A549 (cell line): ENCODE results near the gene DNAH7. TPM values are rescaled to one million over a fixed set of nuclear protein-coding genes. Genes with fewer than 3 reads are reported as not detected.

Experiments
- ATAC-seq, 2 experiments: fragments of 200-7000 bp in 1 of 2; fragments of >200 bp in 1 of 2; cut with Nextera tagmentation in 1 of 2; cut with Tn5 transposase in 1 of 2; 3 replicates each; pipeline versions ENCODE4 v1.8.0 to v1.9.1; 2018 to 2020; ENCODE audit warnings: mild to moderate bottlenecking in 1 of 2, moderate library complexity in 1 of 2
- CTCF ChIA-PET: fragments of 300-600 bp; sonication (Branson Sonifier 250); formaldehyde crosslinking; extraction: SDS; loops from one replicate; lab custom pipeline; 2021; ENCODE audit warnings: antibody characterized with exemption, inconsistent platforms; lab: Yijun Ruan, JAX
- POLR2A ChIA-PET: fragments of 350-600 bp; formaldehyde crosslinking; extraction: SDS; loops from one replicate; lab custom pipeline; 2021; ENCODE audit warnings: antibody characterized with exemption, inconsistent platforms; lab: Yijun Ruan, JAX
- DNase-seq, 2 experiments: peaks; one replicate each; pipeline versions ENCODE4 v3.0.0 to v3.0.0-alpha.2; 2011 to 2016; ENCODE audit warnings: low read depth in 1 of 2, low spot score in 1 of 2
- FAIRE-seq: peaks from 2 replicates; lab custom pipeline; 2011; peaks lifted over from hg19 to GRCh38; lab: Jason Lieb, UNC
- H3K27ac ChIP-seq, 2 experiments: fragments of >200 bp; sonication (Bioruptor Twin); formaldehyde crosslinking; 3 replicates each; pipeline ENCODE4 v1.5.1; 2016 to 2017
- H3K4me1 ChIP-seq: fragments of >200 bp; sonication (Bioruptor Twin); formaldehyde crosslinking; 3 replicates; pipeline ENCODE4 v1.6.1; 2016
- H3K4me2 ChIP-seq: fragments of >200 bp; sonication (Bioruptor Twin); formaldehyde crosslinking; 3 replicates; pipeline ENCODE4 v1.6.1; 2016
- H3K4me3 ChIP-seq: fragments of >200 bp; sonication (Bioruptor Twin); formaldehyde crosslinking; 3 replicates; pipeline ENCODE4 v1.5.1; 2016
- H3K9me3 ChIP-seq: fragments of >200 bp; sonication (Bioruptor Twin); formaldehyde crosslinking; 3 replicates; pipeline ENCODE4 v1.6.1; 2016
- CHD4 ChIP-seq: fragments of 200-600 bp; sonication (generic); IDR thresholded peaks from 2 replicates; pipeline ENCODE4 v1.6.1; 2016; ENCODE audit warnings: antibody characterized with exemption, mild to moderate bottlenecking, borderline replicate concordance
- FOSB ChIP-seq: fragments of 250-450 bp; sonication (Bioruptor Pico); IDR thresholded peaks from 2 replicates; pipeline ENCODE4 v1.5.0; 2020; ENCODE audit warnings: mild to moderate bottlenecking, moderate library complexity
- FOSL2 ChIP-seq, 2 experiments: fragments of 450-650 bp in 1 of 2; fragments of >200 bp in 1 of 2; sonication (Bioruptor Twin) in 1 of 2; formaldehyde crosslinking; IDR thresholded peaks; 2 replicates each; pipeline versions ENCODE4 v1.5.0 to v1.6.1; 2016 to 2020; ENCODE audit warnings: mild to moderate bottlenecking in 1 of 2, moderate library complexity in 1 of 2
- FOXS1 ChIP-seq: fragments of 250-450 bp; sonication (Bioruptor Pico); IDR thresholded peaks from 2 replicates; pipeline ENCODE4 v1.5.0; 2020; ENCODE audit warnings: mild to moderate bottlenecking, moderate library complexity
- HDAC2 ChIP-seq: fragments of 200-600 bp; sonication (generic); IDR thresholded peaks from 2 replicates; pipeline ENCODE4 v1.6.1; 2016
- HOXB5 ChIP-seq: fragments of 250-450 bp; sonication (Bioruptor Pico); IDR thresholded peaks from 2 replicates; pipeline ENCODE4 v1.5.0; 2020; ENCODE audit warnings: mild to moderate bottlenecking, moderate library complexity
- JUN ChIP-seq, 2 experiments: fragments of >200 bp; sonication (Bioruptor Twin); formaldehyde crosslinking; IDR thresholded peaks; 2 replicates in 1 of 2; 3 replicates in 1 of 2; pipeline ENCODE4 v1.6.1; 2016 to 2017
- KDM5A ChIP-seq: fragments of 200-600 bp; sonication (generic); IDR thresholded peaks from 2 replicates; pipeline ENCODE4 v1.6.1; 2016; ENCODE audit warnings: antibody characterized with exemption, mild to moderate bottlenecking
- MAFK ChIP-seq: fragments of 450-650 bp; IDR thresholded peaks from 2 replicates; pipeline ENCODE4 v1.6.1; 2014; ENCODE audit not compliant: partially characterized antibody
- MYC ChIP-seq: IDR thresholded peaks from 2 replicates; pipeline ENCODE4 v1.6.1; 2012; ENCODE audit warnings: mild to moderate bottlenecking, inconsistent platforms, low read length, improper control_type of control experiment, borderline replicate concordance
- NPAS2 ChIP-seq: fragments of 250-450 bp; sonication (Bioruptor Pico); IDR thresholded peaks from 2 replicates; pipeline ENCODE4 v1.8.0; 2022; ENCODE audit warnings: mild to moderate bottlenecking, moderate library complexity, borderline replicate concordance
- PHF8 ChIP-seq: fragments of 200-600 bp; sonication (generic); IDR thresholded peaks from 2 replicates; pipeline ENCODE4 v1.6.1; 2016; ENCODE audit warnings: low read depth, mild to moderate bottlenecking, antibody characterized with exemption, moderate library complexity, borderline replicate concordance
- POLR2A ChIP-seq: IDR thresholded peaks from 2 replicates; pipeline ENCODE4 v1.6.1; 2012; ENCODE audit warnings: mild to moderate bottlenecking, low read length
- POLR2AphosphoS2 ChIP-seq: conservative IDR thresholded peaks from 2 replicates; pipeline ENCODE4 v1.6.1; 2012; ENCODE audit warnings: low read length, improper control_type of control experiment, inconsistent platforms
- RAD21 ChIP-seq, 2 experiments: fragments of >200 bp in 1 of 2; sonication (Bioruptor Twin) in 1 of 2; formaldehyde crosslinking in 1 of 2; IDR thresholded peaks in 1 of 2; conservative IDR thresholded peaks in 1 of 2; 2 replicates in 1 of 2; 3 replicates in 1 of 2; pipeline ENCODE4 v1.6.1; 2012 to 2018; ENCODE audit warnings: inconsistent platforms in 1 of 2
- RARB ChIP-seq: fragments of 250-450 bp; sonication (Bioruptor Pico); IDR thresholded peaks from 2 replicates; pipeline ENCODE4 v1.8.0; 2021; ENCODE audit warnings: mild to moderate bottlenecking, moderate library complexity
- RNF2 ChIP-seq: fragments of 200-600 bp; sonication (generic); IDR thresholded peaks from 2 replicates; pipeline ENCODE4 v1.6.1; 2016; ENCODE audit warnings: low read depth, mild to moderate bottlenecking, antibody characterized with exemption, moderate library complexity, borderline replicate concordance
- SMC3 ChIP-seq: fragments of >200 bp; sonication (Bioruptor Twin); formaldehyde crosslinking; IDR thresholded peaks from 3 replicates; pipeline ENCODE4 v1.6.1; 2018; ENCODE audit warnings: inconsistent platforms
- SREBF2 ChIP-seq: fragments of 450-650 bp; IDR thresholded peaks from 2 replicates; pipeline ENCODE4 v1.6.1; 2014; ENCODE audit warnings: mild to moderate bottlenecking, moderate library complexity
- TP53 ChIP-seq: fragments of 250-450 bp; sonication (Bioruptor Pico); IDR thresholded peaks from 2 replicates; pipeline ENCODE4 v1.5.0; 2021; ENCODE audit warnings: mild to moderate bottlenecking, moderate library complexity
- ZC3H11A ChIP-seq: fragments of 450-650 bp; IDR thresholded peaks from 2 replicates; pipeline ENCODE4 v1.6.1; 2014; ENCODE audit warnings: antibody characterized with exemption, mild to moderate bottlenecking
- ZFP36 ChIP-seq: fragments of 450-650 bp; IDR thresholded peaks from 2 replicates; pipeline ENCODE4 v1.6.1; 2014; ENCODE audit warnings: borderline replicate concordance; ENCODE audit not compliant: partially characterized antibody
- ZNF302 ChIP-seq: fragments of 250-450 bp; sonication (Bioruptor Pico); IDR thresholded peaks from 2 replicates; pipeline ENCODE4 v1.9.0; 2021; ENCODE audit warnings: inconsistent platforms, mild to moderate bottlenecking, moderate library complexity
- WGBS: methylation state at CpG from one replicate; pipeline ENCODE4 v1.1.6; 2017; ENCODE audit errors: missing lambda C conversion rate; 5-methylcytosine and 5-hydroxymethylcytosine counted together
- polyA plus RNA-seq, 4 experiments: library from polyadenylated mRNA; depleted of rRNA in 3 of 4; stranded (reverse); fragments of >200 nt; fragmentation: RNase III in 1 of 4; extraction: RNeasy Plus Mini Kit Qiagen cat#74134 plus additional on column Dnase treatment in 1 of 4; gene quantifications; 2 replicates in 3 of 4; 3 replicates in 1 of 4; pipeline ENCODE4 v1.2.3, GENCODE V29; 2011 to 2017
- TF ChIP-seq, protein P1 (sequence below): IDR thresholded peaks from 2 replicates; pipeline ENCODE4 v1.6.1; 2012
- TF ChIP-seq, protein P2 (sequence below): IDR thresholded peaks from 2 replicates; pipeline ENCODE4 v1.6.1; 2012
- TF ChIP-seq, protein P3 (sequence below): fragments of 250-450 bp; sonication (Bioruptor Pico); IDR thresholded peaks from 2 replicates; pipeline ENCODE4 v1.5.0; 2020; ENCODE audit warnings: low read depth, mild to moderate bottlenecking, moderate library complexity
- TF ChIP-seq, protein P4 (sequence below): fragments of >200 bp; sonication (Bioruptor Twin); formaldehyde crosslinking; IDR thresholded peaks from 2 replicates; pipeline ENCODE4 v1.6.1; 2016
- TF ChIP-seq, protein P5 (sequence below): fragments of 250-450 bp; sonication (Bioruptor Pico); IDR thresholded peaks from 2 replicates; pipeline ENCODE4 v1.5.0; 2021; ENCODE audit warnings: mild to moderate bottlenecking, moderate library complexity, borderline replicate concordance
- TF ChIP-seq, protein P6 (sequence below): fragments of 450-650 bp; IDR thresholded peaks from 2 replicates; pipeline ENCODE4 v1.6.1; 2014; ENCODE audit warnings: antibody characterized with exemption

DNAH7 gene
- polyA plus RNA-seq, 2 of the 4 experiments (the other 2 are of a cell fraction), result 0.43 to 1.5 TPM

DNA sequence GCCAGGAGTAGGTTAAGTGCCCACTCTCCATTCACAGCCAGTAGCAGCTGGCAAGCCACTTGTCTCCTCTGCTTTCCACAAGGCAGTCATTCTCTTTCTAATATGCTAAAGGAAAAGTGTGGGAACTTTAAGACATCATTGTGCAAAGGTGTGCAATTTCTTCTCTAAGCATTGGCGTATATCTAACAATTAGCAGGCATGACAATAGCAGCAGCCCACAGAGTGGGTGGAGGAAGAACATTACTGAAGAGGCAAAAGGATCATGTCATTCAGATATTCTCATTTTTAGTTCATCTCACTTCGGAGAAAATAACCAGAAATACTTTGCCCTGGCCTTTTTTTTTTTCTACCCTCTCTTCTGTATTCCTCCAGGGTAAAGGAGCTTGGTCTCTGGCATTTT lies 177.6 kb downstream of the DNAH7 start:
- Histone ChIP-seq H3K9me3 (no peaks in the 10 kb centered on the region), H3K4me3 (no peak overlapping the region), H3K4me1 (no peaks in the 10 kb centered on the region), H3K27ac (no peak overlapping the region), H3K4me2 (no peak overlapping the region)
- DNase-seq (no peak), ATAC-seq (no peak), FAIRE-seq (no peak)
- ChIA-PET CTCF (no interaction called here), POLR2A (no interaction called here)
- TF ChIP-seq KDM5A, result no peak
- TF ChIP-seq, protein P1, sequence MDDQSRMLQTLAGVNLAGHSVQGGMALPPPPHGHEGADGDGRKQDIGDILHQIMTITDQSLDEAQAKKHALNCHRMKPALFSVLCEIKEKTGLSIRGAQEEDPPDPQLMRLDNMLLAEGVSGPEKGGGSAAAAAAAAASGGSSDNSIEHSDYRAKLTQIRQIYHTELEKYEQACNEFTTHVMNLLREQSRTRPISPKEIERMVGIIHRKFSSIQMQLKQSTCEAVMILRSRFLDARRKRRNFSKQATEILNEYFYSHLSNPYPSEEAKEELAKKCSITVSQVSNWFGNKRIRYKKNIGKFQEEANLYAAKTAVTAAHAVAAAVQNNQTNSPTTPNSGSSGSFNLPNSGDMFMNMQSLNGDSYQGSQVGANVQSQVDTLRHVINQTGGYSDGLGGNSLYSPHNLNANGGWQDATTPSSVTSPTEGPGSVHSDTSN, result no peak
- TF ChIP-seq POLR2AphosphoS2, result no peak
- no peak for TF ChIP-seq ZNF302 (CRISPR knock-in tag)
- no peak for TF ChIP-seq ZC3H11A
- no peak for TF ChIP-seq FOXS1 (CRISPR knock-in tag)
- TF ChIP-seq, protein P2, sequence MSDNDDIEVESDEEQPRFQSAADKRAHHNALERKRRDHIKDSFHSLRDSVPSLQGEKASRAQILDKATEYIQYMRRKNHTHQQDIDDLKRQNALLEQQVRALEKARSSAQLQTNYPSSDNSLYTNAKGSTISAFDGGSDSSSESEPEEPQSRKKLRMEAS, result no peak
- TF ChIP-seq CHD4, result no peak
- no peak for TF ChIP-seq RAD21 (conservative IDR thresholded peaks at IDR 0.05 in 1 of 2, IDR thresholded peaks at IDR 0.05 in 1 of 2)
- TF ChIP-seq FOSB, result no peak
- TF ChIP-seq ZFP36, result no peak
- TF ChIP-seq FOSL2 (IDR thresholded peaks at IDR 0.05), result no peak
- TF ChIP-seq FOSL2 (CRISPR knock-in tag; IDR thresholded peaks at IDR 0.05), result no peak
- no peak for TF ChIP-seq TP53 (CRISPR knock-in tag)
- TF ChIP-seq, protein P3, sequence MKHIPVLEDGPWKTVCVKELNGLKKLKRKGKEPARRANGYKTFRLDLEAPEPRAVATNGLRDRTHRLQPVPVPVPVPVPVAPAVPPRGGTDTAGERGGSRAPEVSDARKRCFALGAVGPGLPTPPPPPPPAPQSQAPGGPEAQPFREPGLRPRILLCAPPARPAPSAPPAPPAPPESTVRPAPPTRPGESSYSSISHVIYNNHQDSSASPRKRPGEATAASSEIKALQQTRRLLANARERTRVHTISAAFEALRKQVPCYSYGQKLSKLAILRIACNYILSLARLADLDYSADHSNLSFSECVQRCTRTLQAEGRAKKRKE (CRISPR knock-in tag), result no peak
- TF ChIP-seq MAFK, result no peak
- no peak for TF ChIP-seq RNF2
- WGBS, result 61% methylated on average over 2 of the region's 2 CpGs

DNA sequence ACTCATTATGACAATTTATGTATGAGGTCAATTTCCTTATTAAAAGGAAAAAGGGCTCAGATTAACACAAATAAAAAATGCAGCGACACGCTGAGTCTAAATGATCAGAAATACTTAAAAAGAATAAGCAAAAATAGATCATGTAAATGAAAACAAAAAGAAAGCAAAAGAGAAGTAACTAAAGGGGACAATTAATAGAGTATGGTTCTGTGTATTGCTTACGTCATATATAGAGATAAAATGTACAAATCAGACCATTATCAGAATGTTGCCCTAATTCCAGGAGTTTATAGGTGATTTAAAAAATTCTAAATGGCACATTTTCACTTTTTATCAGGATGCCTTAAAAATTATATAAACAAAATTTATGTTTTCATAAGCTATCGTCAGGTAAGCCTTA lies 189.5 kb downstream of the DNAH7 start:
- Histone ChIP-seq H3K4me1 (no peaks in the 10 kb centered on the region), H3K4me3 (no peak overlapping the region), H3K4me2 (no peak overlapping the region), H3K27ac (no peak overlapping the region), H3K9me3 (no peaks in the 10 kb centered on the region)
- ChIA-PET POLR2A (no interaction called here), CTCF (no interaction called here)
- 80% methylated on average over 4 of the region's 4 CpGs for WGBS
- no peak for TF ChIP-seq JUN (IDR thresholded peaks at IDR 0.05)
- no peak for TF ChIP-seq SMC3
- no peak for TF ChIP-seq HDAC2
- TF ChIP-seq, protein P4, sequence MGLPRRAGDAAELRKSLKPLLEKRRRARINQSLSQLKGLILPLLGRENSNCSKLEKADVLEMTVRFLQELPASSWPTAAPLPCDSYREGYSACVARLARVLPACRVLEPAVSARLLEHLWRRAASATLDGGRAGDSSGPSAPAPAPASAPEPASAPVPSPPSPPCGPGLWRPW, result no peak
- TF ChIP-seq RNF2, result no peak
- TF ChIP-seq ZC3H11A, result no peak
- no peak for TF ChIP-seq POLR2A
- DNase-seq (no peak), FAIRE-seq (no peak), ATAC-seq (no peak)

DNA sequence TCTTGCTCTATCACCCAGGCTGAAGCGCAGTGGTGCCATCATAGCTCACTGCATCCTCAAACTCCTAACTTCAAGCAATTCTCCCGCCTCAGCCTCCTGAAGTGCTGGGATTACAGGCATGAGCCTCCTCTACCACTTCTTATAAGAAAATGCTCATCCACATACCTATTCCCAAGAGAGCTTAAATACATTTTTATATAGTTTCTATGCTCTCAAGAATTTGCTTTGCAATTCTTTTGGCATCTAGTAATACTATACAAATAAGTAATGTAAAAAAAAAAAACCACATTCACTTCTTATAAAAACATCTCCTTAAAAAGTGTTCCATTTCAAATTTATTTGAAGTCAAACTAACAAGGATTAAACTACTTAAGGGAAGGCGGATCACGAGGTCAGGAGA lies 197.3 kb downstream of the DNAH7 start:
- DNase-seq, result no peak
- TF ChIP-seq MYC (no peak), RARB (no peak), PHF8 (no peak), NPAS2 (CRISPR knock-in tag) (no peak), HDAC2 (no peak), HOXB5 (CRISPR knock-in tag) (no peak), SREBF2 (no peak)
- TF ChIP-seq, protein P5, sequence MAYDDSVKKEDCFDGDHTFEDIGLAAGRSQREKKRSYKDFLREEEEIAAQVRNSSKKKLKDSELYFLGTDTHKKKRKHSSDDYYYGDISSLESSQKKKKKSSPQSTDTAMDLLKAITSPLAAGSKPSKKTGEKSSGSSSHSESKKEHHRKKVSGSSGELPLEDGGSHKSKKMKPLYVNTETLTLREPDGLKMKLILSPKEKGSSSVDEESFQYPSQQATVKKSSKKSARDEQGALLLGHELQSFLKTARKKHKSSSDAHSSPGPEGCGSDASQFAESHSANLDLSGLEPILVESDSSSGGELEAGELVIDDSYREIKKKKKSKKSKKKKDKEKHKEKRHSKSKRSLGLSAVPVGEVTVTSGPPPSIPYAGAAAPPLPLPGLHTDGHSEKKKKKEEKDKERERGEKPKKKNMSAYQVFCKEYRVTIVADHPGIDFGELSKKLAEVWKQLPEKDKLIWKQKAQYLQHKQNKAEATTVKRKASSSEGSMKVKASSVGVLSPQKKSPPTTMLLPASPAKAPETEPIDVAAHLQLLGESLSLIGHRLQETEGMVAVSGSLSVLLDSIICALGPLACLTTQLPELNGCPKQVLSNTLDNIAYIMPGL, result no peak
- TF ChIP-seq, protein P6, sequence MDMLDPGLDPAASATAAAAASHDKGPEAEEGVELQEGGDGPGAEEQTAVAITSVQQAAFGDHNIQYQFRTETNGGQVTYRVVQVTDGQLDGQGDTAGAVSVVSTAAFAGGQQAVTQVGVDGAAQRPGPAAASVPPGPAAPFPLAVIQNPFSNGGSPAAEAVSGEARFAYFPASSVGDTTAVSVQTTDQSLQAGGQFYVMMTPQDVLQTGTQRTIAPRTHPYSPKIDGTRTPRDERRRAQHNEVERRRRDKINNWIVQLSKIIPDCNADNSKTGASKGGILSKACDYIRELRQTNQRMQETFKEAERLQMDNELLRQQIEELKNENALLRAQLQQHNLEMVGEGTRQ, result no peak
- H3K9me3 ChIP-seq, result no peaks in the 10 kb centered on the region
- POLR2A ChIA-PET, result no interaction called here
- no peak overlapping the region for H3K27ac ChIP-seq
- no peaks in the 10 kb centered on the region for H3K4me1 ChIP-seq
- CTCF ChIA-PET, result interaction anchor here (0.7 to 1.6 kb wide), 2 partner anchors 11 to 53 kb away, joined by 3 read pairs; no protein-coding TSS in a partner anchor
- FAIRE-seq, result no peak
- ATAC-seq, result no peak
- WGBS, result 81% methylated on average over 4 of the region's 4 CpGs
- no peak overlapping the region for H3K4me2 ChIP-seq
- H3K4me3 ChIP-seq, result no peak overlapping the region
